Right lobe of liver (tissue), 4 donors: ENCODE measurements around the gene KIFC1.

ENCODE experiments used
- POLR2A ChIP-seq: fragments of 450-650 bp; IDR thresholded peaks from one replicate; pipeline ENCODE4 v1.6.1; 2017; ENCODE audit warnings: antibody characterized with exemption, mild to moderate bottlenecking
- TF ChIP-seq, protein P1 (sequence below), 4 donors: fragments of 200-600 bp in 3 of 4; fragments of 450-650 bp in 1 of 4; IDR thresholded peaks; one replicate each; pipeline versions ENCODE4 v1.5.1 to v1.8.0; 2016 to 2022; ENCODE audit warnings: antibody characterized with exemption in 4 of 4, mild to moderate bottlenecking in 2 of 4
- donor health status: DM: no; HTN: no; CAD: no.
- donor health status: DM: no; HTN: no; CAD: no.
- donor health status: DM: no; HTN: yes; CAD: no.

DNA sequence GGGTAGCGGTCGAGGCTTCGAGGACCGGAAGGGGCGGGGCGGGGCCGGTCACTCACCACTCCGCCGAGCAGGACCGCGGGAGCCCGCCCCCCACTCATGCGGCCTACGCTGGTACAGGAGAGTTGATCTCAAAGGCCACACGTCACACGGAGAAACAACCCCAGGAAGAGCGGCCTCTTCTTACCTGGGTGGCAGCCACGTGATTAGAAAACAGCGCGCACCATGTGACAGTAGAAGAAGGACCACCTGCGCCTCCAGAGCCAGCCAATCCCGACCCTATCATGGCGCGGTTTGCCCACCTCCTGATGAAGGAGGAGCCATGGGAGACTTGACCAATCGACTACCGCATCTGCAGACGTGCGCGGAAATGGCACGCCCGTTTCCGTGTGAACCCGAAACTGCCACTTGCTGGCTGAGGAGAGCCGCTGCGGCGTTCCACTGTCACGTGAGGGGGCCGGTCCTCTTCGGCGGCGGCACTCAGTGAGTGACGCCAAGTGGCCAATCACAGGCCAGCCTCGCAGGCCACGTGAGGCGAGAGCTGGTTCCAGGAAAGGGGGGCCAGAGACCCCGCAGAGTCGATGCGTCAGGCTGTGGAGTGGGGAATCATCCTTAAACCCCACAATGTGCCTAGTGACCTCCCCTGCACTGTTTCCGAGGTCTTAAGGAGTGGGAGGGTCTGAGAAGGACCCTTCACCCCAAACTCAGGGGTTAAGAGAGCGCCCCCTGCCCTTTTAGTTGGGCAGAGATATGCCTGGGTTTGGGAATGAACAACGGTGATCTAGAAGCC is 26.5 kb downstream of the KIFC1 start, which contains the start of gene CUTA:
- TF ChIP-seq, protein P1, sequence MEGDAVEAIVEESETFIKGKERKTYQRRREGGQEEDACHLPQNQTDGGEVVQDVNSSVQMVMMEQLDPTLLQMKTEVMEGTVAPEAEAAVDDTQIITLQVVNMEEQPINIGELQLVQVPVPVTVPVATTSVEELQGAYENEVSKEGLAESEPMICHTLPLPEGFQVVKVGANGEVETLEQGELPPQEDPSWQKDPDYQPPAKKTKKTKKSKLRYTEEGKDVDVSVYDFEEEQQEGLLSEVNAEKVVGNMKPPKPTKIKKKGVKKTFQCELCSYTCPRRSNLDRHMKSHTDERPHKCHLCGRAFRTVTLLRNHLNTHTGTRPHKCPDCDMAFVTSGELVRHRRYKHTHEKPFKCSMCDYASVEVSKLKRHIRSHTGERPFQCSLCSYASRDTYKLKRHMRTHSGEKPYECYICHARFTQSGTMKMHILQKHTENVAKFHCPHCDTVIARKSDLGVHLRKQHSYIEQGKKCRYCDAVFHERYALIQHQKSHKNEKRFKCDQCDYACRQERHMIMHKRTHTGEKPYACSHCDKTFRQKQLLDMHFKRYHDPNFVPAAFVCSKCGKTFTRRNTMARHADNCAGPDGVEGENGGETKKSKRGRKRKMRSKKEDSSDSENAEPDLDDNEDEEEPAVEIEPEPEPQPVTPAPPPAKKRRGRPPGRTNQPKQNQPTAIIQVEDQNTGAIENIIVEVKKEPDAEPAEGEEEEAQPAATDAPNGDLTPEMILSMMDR (IDR thresholded peaks at IDR 0.05) = peak in 3 of 4 donors; percentile 19 to 27 (median 24)
- TF ChIP-seq POLR2A = peak; percentile 55
